HepG2 (cell line): ENCODE data around the gene SPNS3. TPM values are rescaled to one million over a fixed set of nuclear protein-coding genes. Genes with fewer than 3 reads are reported as not detected.
A peak's percentile ranks its signal among the peaks of the same experiment; 100 is the strongest.

Experiments used
- ATAC-seq: fragments of 200-7000 bp; cut with Tn5 transposase; 3 replicates; pipeline ENCODE4 v1.9.1; 2020; ENCODE audit warnings: mild to moderate bottlenecking, moderate library complexity
- BruUV-seq: library from RNA; stranded (reverse); fragments of 400-500 nt; replicated peaks from 2 replicates; lab custom pipeline; 2021; lab: Mats Ljungman, UMichigan
- CTCF ChIA-PET: fragments of 300-600 bp; formaldehyde crosslinking; extraction: SDS; loops from one replicate; lab custom pipeline; 2021; ENCODE audit warnings: low total read pairs, inconsistent platforms, low intra/inter-chr PET ratio; lab: Yijun Ruan, JAX
- POLR2A ChIA-PET: fragments of 350-600 bp; sonication (Branson Sonifier 250); formaldehyde crosslinking; loops from one replicate; lab custom pipeline; 2020; ENCODE audit warnings: antibody characterized with exemption, inconsistent platforms; lab: Yijun Ruan, JAX
- DNase-seq: peaks from one replicate; pipeline ENCODE4 v3.0.0-alpha.2; 2015; ENCODE audit warnings: low spot score
- FAIRE-seq: peaks from 3 replicates; lab custom pipeline; 2011; peaks lifted over from hg19 to GRCh38; lab: Jason Lieb, UNC
- H2AFZ ChIP-seq: one replicate; pipeline ENCODE4 v1.6.1; 2011; ENCODE audit warnings: low read length, inconsistent platforms
- H3K27ac ChIP-seq: fragments of 300-600 bp; 3 replicates; pipeline ENCODE4 v1.8.0; 2011; ENCODE audit warnings: mixed run types, mild to moderate bottlenecking, mixed read lengths, low read length, inconsistent platforms; ENCODE audit not compliant: insufficient read depth; ENCODE audit errors: extremely low read length
- H3K27me3 ChIP-seq, 2 experiments: fragments of 200-600 bp in 1 of 2; 2 replicates in 1 of 2; 3 replicates in 1 of 2; pipeline versions ENCODE4 v1.6.0 to v1.8.0; 2011; ENCODE audit warnings: low read length in 2 of 2, mild to moderate bottlenecking in 2 of 2, moderate library complexity in 2 of 2, inconsistent platforms in 1 of 2; ENCODE audit not compliant: insufficient read depth in 2 of 2, control insufficient read depth in 1 of 2
- H3K36me3 ChIP-seq, 2 experiments: fragments of 200-600 bp in 1 of 2; replicated peaks in 1 of 2; 2 replicates in 1 of 2; 3 replicates in 1 of 2; pipeline versions ENCODE4 v1.5.1 to v1.8.0; 2011; ENCODE audit warnings: low read length in 2 of 2, inconsistent platforms in 1 of 2; ENCODE audit not compliant: insufficient read depth in 2 of 2, control insufficient read depth in 1 of 2
- H3K4me1 ChIP-seq: 2 replicates; pipeline ENCODE4 v1.5.1; 2012; ENCODE audit warnings: low read length, inconsistent platforms; ENCODE audit not compliant: insufficient read depth
- H3K4me2 ChIP-seq: 2 replicates; pipeline ENCODE4 v1.6.0; 2011; ENCODE audit warnings: low read depth, low read length, inconsistent platforms
- H3K4me3 ChIP-seq, 3 experiments: fragments of 200-600 bp in 1 of 3; sonication (generic), shearing (Covaris generic) in 1 of 3; replicated peaks in 1 of 3; 2 replicates each; pipeline ENCODE4 v1.5.1; 2011 to 2016; ENCODE audit warnings: low read length in 3 of 3, inconsistent platforms in 2 of 3, low read depth in 2 of 3, mild to moderate bottlenecking in 2 of 3, control low read depth in 1 of 3, mixed read lengths in 1 of 3; ENCODE audit not compliant: insufficient read depth in 1 of 3
- H3K79me2 ChIP-seq: one replicate; pipeline ENCODE4 v1.6.1; 2011; ENCODE audit warnings: low read length, inconsistent platforms; ENCODE audit not compliant: insufficient read depth
- H3K9ac ChIP-seq: 2 replicates; pipeline ENCODE4 v1.6.0; 2011; ENCODE audit warnings: mild to moderate bottlenecking, low read depth, low read length, inconsistent platforms; ENCODE audit not compliant: insufficient read depth
- H3K9me3 ChIP-seq: 2 replicates; pipeline ENCODE4 v1.5.1; 2012; ENCODE audit warnings: mild to moderate bottlenecking, low read length
- H4K20me1 ChIP-seq: 2 replicates; pipeline ENCODE4 v1.6.0; 2011; ENCODE audit warnings: inconsistent platforms, mild to moderate bottlenecking, low read length, moderate library complexity; ENCODE audit not compliant: insufficient read depth
- HMGA1 ChIP-seq: sonication (generic); formaldehyde crosslinking; conservative IDR thresholded peaks from 2 replicates; pipeline ENCODE4 v1.4.0; 2020; ENCODE audit warnings: missing genetic modification reagents
- HNRNPLL ChIP-seq: fragments of 200-400 bp; formaldehyde crosslinking; IDR thresholded peaks from 2 replicates; pipeline ENCODE4 v1.6.1; 2017; ENCODE audit warnings: mild to moderate bottlenecking, low read depth, low read length; ENCODE audit not compliant: poor library complexity, severe bottlenecking
- MIER2 ChIP-seq: IDR thresholded peaks from 2 replicates; pipeline ENCODE4 v1.6.1; 2016; ENCODE audit warnings: missing biosample characterization, missing genetic modification reagents
- MXI1 ChIP-seq: IDR thresholded peaks from 3 replicates; pipeline ENCODE4 v1.6.1; 2012; ENCODE audit warnings: low read depth, low read length, inconsistent platforms, borderline replicate concordance
- NONO ChIP-seq, 2 experiments: fragments of 450-650 bp in 1 of 2; sonication (generic) in 1 of 2; formaldehyde crosslinking in 1 of 2; IDR thresholded peaks in 1 of 2; conservative IDR thresholded peaks in 1 of 2; 2 replicates each; pipeline versions ENCODE4 v1.6.1 to v1.8.0; 2017 to 2022; ENCODE audit warnings: mild to moderate bottlenecking in 1 of 2, missing genetic modification reagents in 1 of 2, moderate library complexity in 1 of 2
- PATZ1 ChIP-seq: sonication (generic); formaldehyde crosslinking; IDR thresholded peaks from 2 replicates; pipeline ENCODE4 v1.4.0; 2020; ENCODE audit warnings: missing genetic modification reagents
- SP1 ChIP-seq, 2 experiments: fragments of 450-650 bp in 1 of 2; sonication (generic) in 1 of 2; formaldehyde crosslinking in 1 of 2; IDR thresholded peaks; 2 replicates each; pipeline versions ENCODE4 v1.4.0 to v1.6.1; 2016 to 2020; ENCODE audit warnings: missing genetic modification reagents in 1 of 2
- ZBTB7B ChIP-seq: sonication (generic); formaldehyde crosslinking; IDR thresholded peaks from 2 replicates; pipeline ENCODE4 v1.4.0; 2020; ENCODE audit warnings: missing genetic modification reagents
- ZNF124 ChIP-seq: sonication (generic); formaldehyde crosslinking; IDR thresholded peaks from 2 replicates; pipeline ENCODE4 v1.4.0; 2020; ENCODE audit warnings: missing genetic modification reagents
- ZNF557 ChIP-seq: sonication (generic); formaldehyde crosslinking; IDR thresholded peaks from 2 replicates; pipeline ENCODE4 v1.4.0; 2020; ENCODE audit warnings: missing genetic modification reagents
- ZNF644 ChIP-seq: IDR thresholded peaks from 2 replicates; pipeline ENCODE4 v1.6.1; 2016; ENCODE audit warnings: low read depth
- ZNF800 ChIP-seq: sonication (generic); formaldehyde crosslinking; IDR thresholded peaks from 2 replicates; pipeline ENCODE4 v1.4.0; 2020; ENCODE audit warnings: missing genetic modification reagents
- WGBS: methylation state at CpG from one replicate; pipeline ENCODE4 v1.1.6; 2017; ENCODE audit warnings: low lambda C conversion rate; 5-methylcytosine and 5-hydroxymethylcytosine counted together
- in situ Hi-C: cut with HindIII; loops from 2 replicates; pipeline ENCODE4 v1.10.0; 2017; ENCODE audit warnings: low pct_unique_long_range_greater_than_20kb; ENCODE audit not compliant: extremely low pct_ligation_motif_present
- intact Hi-C: fragments of 100-400 bp; cut with micrococcal nuclease; formaldehyde crosslinking; loops from one replicate; pipeline ENCODE4 v1.10.0; 2022; ENCODE audit not compliant: unreplicated experiment
- polyA plus RNA-seq, 8 experiments: library from polyadenylated mRNA; depleted of rRNA in 3 of 8; stranded (reverse) in 7 of 8; unstranded in 1 of 8; fragments of >200 nt; fragmentation: Illumina TruSeq in 4 of 8; extraction: Trizol in 4 of 8; gene quantifications; 2 replicates each; pipeline versions ENCODE4 v1.2.1 to v1.2.3, GENCODE V29; 2011 to 2016; ENCODE audit warnings: low read depth in 4 of 8, missing spikeins in 1 of 8, mixed read lengths in 1 of 8; ENCODE audit not compliant: insufficient read depth in 1 of 8
- total RNA-seq, 5 experiments: library from RNA; depleted of rRNA; stranded (reverse); fragments of >200 nt; fragmentation: Illumina TruSeq; extraction: Trizol; gene quantifications; 2 replicates each; pipeline ENCODE4 v1.2.3, GENCODE V29; 2016; ENCODE audit warnings: low read depth in 1 of 5

SPNS3 gene
- total and polyA plus RNA-seq, 2 of the 13 experiments (the other 11 are each of a cell fraction or from before 2014, with no cell fraction given): not detected

- Histone ChIP-seq H3K79me2 (no peaks in the 10 kb centered on the region), H3K4me2 (peak within 1 kb of the TSS; percentile 43; the same call in 1 of the 2 replicates), H3K36me3 (no peaks in the 10 kb centered on the region), H4K20me1 (0 out of 2 replicates have a peak, but pooled peaks cover 6% of the 10 kb centered on the region), H3K9ac (no peak within 1 kb of the TSS), H3K9me3 (no peaks in the 10 kb centered on the region), H2AFZ (no peak within 1 kb of the TSS), H3K4me3 (peak within 1 kb of the TSS in 1 of 3 experiments; percentile 40; a peak in 2 of 6 replicates), H3K27me3 (peaks cover 0 to 58% of the 10 kb centered on the region in 2 experiments), H3K4me1 (peaks cover 22% of the 10 kb centered on the region), H3K27ac (no peak within 1 kb of the TSS)
- TF ChIP-seq MXI1 (no peak), ZNF644 (CRISPR knock-in tag) (no peak), HNRNPLL (peak; percentile 37), NONO (IDR thresholded peaks at IDR 0.05) (no peak), NONO (CRISPR knock-in tag; conservative IDR thresholded peaks at IDR 0.05) (no peak), HMGA1 (CRISPR knock-in tag) (no peak), MIER2 (no peak), ZNF124 (CRISPR knock-in tag) (no peak), ZBTB7B (CRISPR knock-in tag) (no peak), SP1 (IDR thresholded peaks at IDR 0.05) (no peak), SP1 (CRISPR knock-in tag; IDR thresholded peaks at IDR 0.05) (0 out of 2 replicates have a peak, but pooled peaks have one; percentile 39), PATZ1 (CRISPR knock-in tag) (peak; percentile 53; the same call in 1 of the 2 replicates), ZNF800 (CRISPR knock-in tag) (peak; percentile 61; the same call in 1 of the 2 replicates), ZNF557 (no peak)
- WGBS: no CpG with 5 or more reads among the region's 117 CpGs
- ATAC-seq (peak; percentile 71), FAIRE-seq (no peak), DNase-seq (no peak)
- CTCF ChIA-PET: no interaction called here
- BruUV-seq: no TSS peak
- intact Hi-C loops: no loop called here
- in situ Hi-C loops: no loop called here
- POLR2A ChIA-PET: interaction anchor here (1.2 kb wide), 1 partner anchor 57 kb away, joined by 4 read pairs; the partner anchor contains the start of gene MYBBP1A
These were observed 65.0 kb downstream of the SPNS3 start, which contains the start of gene SPNS2 for GRCh38 chr17:4498461-4499397. TSS of gene SPNS2 (plus strand) at chr17:4498881. CDS start at chr17:4499048, 167 bp downstream.
